ENCODE data around the gene HYCC2. TPM values are rescaled to one million over a fixed set of nuclear protein-coding genes. Genes with fewer than 3 reads are reported as not detected.

HYCC2 gene
- total RNA-seq, 1 donor from 2014 or later: 29.9 TPM

Other genes with a start within 250 kb of the HYCC2 start
- gene CLK1, start 207.0 kb downstream of the HYCC2 start, total RNA-seq (ENCODE audit: insufficient read depth, low replicate concordance): 127 TPM
- gene PPIL3, start 182.6 kb downstream of the HYCC2 start, total RNA-seq (ENCODE audit: insufficient read depth, low replicate concordance): 40.0 TPM
- 29.4 TPM for gene NIF3L1, start 182.3 kb downstream of the HYCC2 start, total RNA-seq (ENCODE audit: insufficient read depth, low replicate concordance)
- 19.5 TPM for gene ORC2, start 108.0 kb downstream of the HYCC2 start, total RNA-seq (ENCODE audit: insufficient read depth, low replicate concordance)
- 29.4 TPM for gene NDUFB3, start 330 bp upstream of the HYCC2 start, total RNA-seq (ENCODE audit: insufficient read depth, low replicate concordance)
- gene CFLAR, start 44.5 kb upstream of the HYCC2 start, total RNA-seq (ENCODE audit: insufficient read depth, low replicate concordance): 103 TPM
- gene CASP10, start 111.5 kb upstream of the HYCC2 start, total RNA-seq (ENCODE audit: insufficient read depth, low replicate concordance): 3.4 TPM
- 41.2 TPM for gene CASP8, start 188.9 kb upstream of the HYCC2 start, total RNA-seq (ENCODE audit: insufficient read depth, low replicate concordance)

Data from umbilical cord (tissue), 1 donor.